ENCODE data around the gene CTXND1. TPM values are rescaled to one million over a fixed set of nuclear protein-coding genes. Genes with fewer than 3 reads are reported as not detected.

Gene CTXND1
- total and polyA plus RNA-seq, 2 of the 13 experiments (the other 11 are each of a cell fraction or from before 2014, with no cell fraction given): 1.2 to 2.1 TPM

- no peak for FAIRE-seq
- Histone ChIP-seq H3K27me3 (ENCODE audit: control insufficient read depth in 1 of 2, insufficient read depth in 2 of 2, low read length in 2 of 2) (no peaks in the 10 kb centered on the region), H3K9ac (ENCODE audit: insufficient read depth, low read depth, low read length) (no peak overlapping the region), H3K79me2 (ENCODE audit: insufficient read depth, low read length) (no peaks in the 10 kb centered on the region), H4K20me1 (ENCODE audit: insufficient read depth, low read length) (no peaks in the 10 kb centered on the region), H3K4me3 (replicated peaks in 1 of 3; ENCODE audit: insufficient read depth in 1 of 3, low read depth in 2 of 3, low read length in 3 of 3) (no peak overlapping the region), H3K27ac (ENCODE audit: extremely low read length, insufficient read depth, low read length) (no peak overlapping the region), H3K4me1 (ENCODE audit: insufficient read depth, low read length) (peaks cover 25% of the 10 kb centered on the region), H3K36me3 (replicated peaks in 1 of 2; ENCODE audit: control insufficient read depth in 1 of 2, insufficient read depth in 2 of 2, low read length in 2 of 2) (no peaks in the 10 kb centered on the region), H3K9me3 (ENCODE audit: low read length) (0 out of 2 replicates have a peak, but pooled peaks cover 4% of the 10 kb centered on the region), H3K4me2 (ENCODE audit: low read depth, low read length) (no peak overlapping the region), H2AFZ (ENCODE audit: low read length) (no peak overlapping the region)
- in situ Hi-C loops (cut with HindIII; ENCODE audit: extremely low pct_ligation_motif_present, low pct_unique_long_range_greater_than_20kb): no loop called here
- CTCF ChIA-PET (ENCODE audit: low intra/inter-chr PET ratio, low total read pairs): no interaction called here
- POLR2A ChIA-PET: no interaction called here
- no TSS peak for BruUV-seq (replicated peaks)
- DNase-seq (ENCODE audit: low spot score): no peak
- intact Hi-C loops (cut with micrococcal nuclease; ENCODE audit: unreplicated experiment): no loop called here
- TF ChIP-seq ZNF407 (CRISPR knock-in tag; IDR thresholded peaks at IDR 0.05; ENCODE audit: not compliant biosample characterization): no peak
- peak; percentile 27; the same call in 1 of the 2 replicates for TF ChIP-seq ZMYM4 (CRISPR knock-in tag; IDR thresholded peaks at IDR 0.05)
- no peak for TF ChIP-seq IRF1 (CRISPR knock-in tag; IDR thresholded peaks at IDR 0.05; ENCODE audit: low read depth)
- no peak for TF ChIP-seq SRSF1 (optimal IDR thresholded peaks at IDR 0.05; ENCODE audit: low read depth, low read length)
- TF ChIP-seq MIER2 (CRISPR knock-in tag; IDR thresholded peaks at IDR 0.05): no peak
- TF ChIP-seq ZNF644 (CRISPR knock-in tag; IDR thresholded peaks at IDR 0.05; ENCODE audit: low read depth): peak; percentile 68; the same call in 1 of the 2 replicates
- WGBS (ENCODE audit: low lambda C conversion rate): 38% methylated on average over 2 of the region's 2 CpGs
- no peak for ATAC-seq
Observed at GRCh38 chr15:80214910-80215309, 37.1 kb downstream of the CTXND1 start.

Measured in HepG2 (cell line).